Loucy (cell line): ENCODE data around the gene DPP8.

Experiments used
- H2AFZ ChIP-seq: fragments of 200-600 bp; sonication (generic); 2 replicates; pipeline ENCODE4 v1.6.0; 2016; ENCODE audit warnings: antibody characterized with exemption, mild to moderate bottlenecking, low read length, moderate library complexity
- H3F3A ChIP-seq: fragments of 200-600 bp; 2 replicates; pipeline ENCODE4 v1.6.0; 2016; ENCODE audit warnings: antibody characterized with exemption, low read depth, mild to moderate bottlenecking
- H3K27me3 ChIP-seq: fragments of 200-600 bp; sonication (generic); 2 replicates; pipeline ENCODE4 v1.6.1; 2014; ENCODE audit warnings: low read length, mild to moderate bottlenecking; ENCODE audit not compliant: insufficient read depth, poor library complexity, severe bottlenecking
- H3K36me3 ChIP-seq: fragments of 200-600 bp; sonication (generic); 2 replicates; pipeline ENCODE4 v1.6.1; 2016; ENCODE audit warnings: low read length; ENCODE audit not compliant: insufficient read depth
- H3K4me1 ChIP-seq: fragments of 200-600 bp; sonication (generic); 2 replicates; pipeline ENCODE4 v1.5.1; 2014; ENCODE audit warnings: low read length, mild to moderate bottlenecking; ENCODE audit not compliant: insufficient read depth, poor library complexity, severe bottlenecking
- H3K4me2 ChIP-seq: fragments of 200-600 bp; sonication (generic); 2 replicates; pipeline ENCODE4 v1.6.0; 2014; ENCODE audit warnings: antibody characterized with exemption, low read length, low read depth, mild to moderate bottlenecking; ENCODE audit not compliant: poor library complexity, severe bottlenecking
- H3K4me3 ChIP-seq: fragments of 200-600 bp; sonication (generic); 2 replicates; pipeline ENCODE4 v1.5.1; 2014; ENCODE audit warnings: low read length, mild to moderate bottlenecking, mixed read lengths; ENCODE audit not compliant: poor library complexity, severe bottlenecking
- H3K79me2 ChIP-seq: fragments of 200-600 bp; sonication (generic); 2 replicates; pipeline ENCODE4 v1.6.1; 2014; ENCODE audit warnings: low read length; ENCODE audit not compliant: insufficient read depth
- H3K9ac ChIP-seq: fragments of 200-600 bp; sonication (generic); 2 replicates; pipeline ENCODE4 v1.6.0; 2014; ENCODE audit warnings: mild to moderate bottlenecking, low read depth, low read length, moderate library complexity; ENCODE audit not compliant: poor library complexity, severe bottlenecking
- H3K9me2 ChIP-seq: fragments of 200-600 bp; sonication (generic); replicated peaks from 2 replicates; pipeline ENCODE4 v1.6.1; 2016; ENCODE audit warnings: low read depth, low read length, mixed read lengths
- H3K9me3 ChIP-seq: fragments of 200-600 bp; sonication (generic); 2 replicates; pipeline ENCODE4 v1.6.1; 2014; ENCODE audit warnings: mild to moderate bottlenecking, antibody characterized with exemption, low read length, low read depth; ENCODE audit not compliant: insufficient read depth
- H4K20me1 ChIP-seq: fragments of 200-600 bp; sonication (generic); 2 replicates; pipeline ENCODE4 v1.6.0; 2014; ENCODE audit warnings: antibody characterized with exemption, low read length, mild to moderate bottlenecking; ENCODE audit not compliant: insufficient read depth, poor library complexity, severe bottlenecking
- EZH2phosphoT487 ChIP-seq: fragments of 200-600 bp; IDR thresholded peaks from 2 replicates; pipeline ENCODE4 v1.6.1; 2018; ENCODE audit warnings: antibody characterized with exemption, mild to moderate bottlenecking, moderate library complexity, borderline replicate concordance
- TF ChIP-seq, protein P1 (sequence below): fragments of 200-600 bp; sonication (generic); conservative IDR thresholded peaks from 2 replicates; pipeline ENCODE4 v1.5.1; 2014; ENCODE audit warnings: mild to moderate bottlenecking, antibody characterized with exemption, low read length

Gene DPP8

DNA sequence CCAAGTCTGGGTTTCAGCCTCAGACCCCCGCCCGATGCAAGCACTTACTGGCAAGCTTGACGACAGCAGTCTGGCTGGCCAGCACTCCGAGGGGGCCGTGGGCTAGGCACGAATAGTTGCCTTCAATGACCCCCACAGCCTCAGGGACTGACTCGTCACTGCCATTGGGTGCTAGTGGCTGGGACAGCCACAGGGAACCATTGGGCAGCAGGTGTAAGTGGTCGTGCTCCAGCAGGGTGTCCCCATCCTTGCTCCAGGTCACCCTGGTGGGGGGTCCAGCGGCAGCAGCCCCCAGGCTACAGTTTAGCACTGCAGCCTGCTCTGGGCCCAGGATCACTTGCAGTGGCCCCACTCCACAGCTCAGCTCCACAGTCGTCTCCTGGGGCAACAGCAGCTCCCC lies 106.5 kb downstream of the DPP8 start:
- Histone ChIP-seq H3K27me3 (no peaks in the 10 kb centered on the region), H3K4me2 (no peak overlapping the region), H3K79me2 (no peaks in the 10 kb centered on the region), H3K4me3 (no peak overlapping the region), H3F3A (no peaks in the 10 kb centered on the region), H3K9me3 (no peaks in the 10 kb centered on the region), H3K4me1 (peaks cover 18% of the 10 kb centered on the region), H3K9me2 (no peaks in the 10 kb centered on the region), H4K20me1 (no peaks in the 10 kb centered on the region), H3K36me3 (no peaks in the 10 kb centered on the region), H2AFZ (no peak overlapping the region), H3K9ac (no peak overlapping the region)
- TF ChIP-seq, protein P1, sequence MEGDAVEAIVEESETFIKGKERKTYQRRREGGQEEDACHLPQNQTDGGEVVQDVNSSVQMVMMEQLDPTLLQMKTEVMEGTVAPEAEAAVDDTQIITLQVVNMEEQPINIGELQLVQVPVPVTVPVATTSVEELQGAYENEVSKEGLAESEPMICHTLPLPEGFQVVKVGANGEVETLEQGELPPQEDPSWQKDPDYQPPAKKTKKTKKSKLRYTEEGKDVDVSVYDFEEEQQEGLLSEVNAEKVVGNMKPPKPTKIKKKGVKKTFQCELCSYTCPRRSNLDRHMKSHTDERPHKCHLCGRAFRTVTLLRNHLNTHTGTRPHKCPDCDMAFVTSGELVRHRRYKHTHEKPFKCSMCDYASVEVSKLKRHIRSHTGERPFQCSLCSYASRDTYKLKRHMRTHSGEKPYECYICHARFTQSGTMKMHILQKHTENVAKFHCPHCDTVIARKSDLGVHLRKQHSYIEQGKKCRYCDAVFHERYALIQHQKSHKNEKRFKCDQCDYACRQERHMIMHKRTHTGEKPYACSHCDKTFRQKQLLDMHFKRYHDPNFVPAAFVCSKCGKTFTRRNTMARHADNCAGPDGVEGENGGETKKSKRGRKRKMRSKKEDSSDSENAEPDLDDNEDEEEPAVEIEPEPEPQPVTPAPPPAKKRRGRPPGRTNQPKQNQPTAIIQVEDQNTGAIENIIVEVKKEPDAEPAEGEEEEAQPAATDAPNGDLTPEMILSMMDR: no peak
- TF ChIP-seq EZH2phosphoT487: no peak

DNA sequence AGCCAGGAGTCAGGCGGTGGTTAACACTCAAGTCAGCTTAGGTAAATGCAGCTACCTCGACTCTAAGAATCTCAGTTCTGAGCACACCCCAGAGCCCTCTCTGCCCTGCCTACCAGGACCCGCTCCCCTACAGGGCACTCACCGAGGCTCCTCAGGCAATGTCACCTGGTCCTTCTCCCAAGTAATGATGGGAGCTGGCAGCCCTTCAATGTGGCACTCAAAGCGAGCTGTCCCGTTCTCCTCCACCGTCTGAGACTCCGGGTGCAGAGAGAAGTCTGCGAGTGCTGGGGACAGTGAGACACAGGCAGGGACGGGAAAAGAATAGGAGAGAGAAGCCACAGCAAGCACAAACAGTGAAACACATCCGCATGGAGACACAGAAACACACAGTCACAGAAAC lies 107.5 kb downstream of the DPP8 start:
- no peaks in the 10 kb centered on the region for H3K79me2 ChIP-seq
- no peak overlapping the region for H3K9ac ChIP-seq
- H3F3A ChIP-seq: no peaks in the 10 kb centered on the region
- H3K9me3 ChIP-seq: no peaks in the 10 kb centered on the region
- no peaks in the 10 kb centered on the region for H4K20me1 ChIP-seq
- peaks cover 18% of the 10 kb centered on the region for H3K4me1 ChIP-seq
- H2AFZ ChIP-seq: no peak overlapping the region
- no peak for TF ChIP-seq EZH2phosphoT487
- TF ChIP-seq, protein P1: no peak
- H3K4me3 ChIP-seq: no peak overlapping the region
- H3K27me3 ChIP-seq: no peaks in the 10 kb centered on the region
- no peak overlapping the region for H3K4me2 ChIP-seq
- H3K36me3 ChIP-seq: no peaks in the 10 kb centered on the region
- no peaks in the 10 kb centered on the region for H3K9me2 ChIP-seq

DNA sequence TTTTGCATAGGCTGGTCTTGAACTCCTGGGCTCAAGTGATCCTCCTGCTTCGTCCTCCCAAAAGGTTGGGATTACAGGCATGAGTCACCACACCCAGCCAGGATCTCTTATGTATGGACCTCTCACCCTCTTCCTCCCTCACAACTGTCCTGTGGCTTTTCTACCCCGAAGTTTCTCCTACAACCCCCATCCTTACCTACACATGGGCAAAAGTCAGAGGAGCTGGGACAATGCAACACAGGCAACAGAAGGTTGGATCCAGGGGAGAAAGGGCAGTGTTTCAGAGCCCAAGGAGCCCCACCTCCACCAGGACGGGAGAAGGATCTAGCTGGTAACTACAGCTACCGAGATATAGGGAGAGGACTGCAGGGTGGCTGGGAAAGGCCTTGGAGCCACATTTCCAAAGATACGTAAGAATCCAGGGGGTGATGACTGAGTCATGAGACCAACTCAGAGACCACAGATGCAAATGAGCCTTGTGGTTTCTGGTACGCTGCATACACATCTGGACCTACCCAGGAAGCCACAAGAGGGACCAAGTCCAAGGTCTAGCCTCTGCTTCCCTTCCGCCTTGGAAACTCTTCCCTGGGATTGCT lies 108.4 kb downstream of the DPP8 start:
- Histone ChIP-seq H3K9me3 (no peaks in the 10 kb centered on the region), H3K36me3 (no peaks in the 10 kb centered on the region), H3K9ac (no peak overlapping the region), H3K9me2 (no peaks in the 10 kb centered on the region), H2AFZ (peak overlapping the region; percentile 3; the same call in 1 of the 2 replicates), H4K20me1 (no peaks in the 10 kb centered on the region), H3F3A (no peaks in the 10 kb centered on the region), H3K27me3 (no peaks in the 10 kb centered on the region), H3K4me2 (peak overlapping the region; percentile 31), H3K4me3 (no peak overlapping the region), H3K79me2 (no peaks in the 10 kb centered on the region), H3K4me1 (peaks cover 18% of the 10 kb centered on the region)
- TF ChIP-seq, protein P1: no peak
- no peak for TF ChIP-seq EZH2phosphoT487
